Measurements from ENCODE around the gene HMBS. TPM values are rescaled to one million over a fixed set of nuclear protein-coding genes. Genes with fewer than 3 reads are reported as not detected.

HMBS gene
- total RNA-seq, 4 donors from 2014 or later, result 9.5 to 19.9 (median 15.3) TPM

DNA sequence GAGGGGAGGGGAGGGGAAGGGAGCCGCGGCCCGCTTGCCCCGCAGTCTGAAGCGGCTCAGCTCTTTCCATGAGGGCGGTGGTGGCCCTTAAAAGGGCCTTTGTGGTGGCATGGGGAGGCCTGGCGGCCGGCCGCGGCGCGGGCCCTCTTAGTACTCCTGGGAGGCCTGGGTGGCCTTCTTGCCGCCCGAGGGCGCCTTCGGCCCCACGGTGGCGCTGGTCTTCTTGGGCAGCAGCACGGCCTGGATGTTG, 10.1 kb downstream of the HMBS start:
- intact Hi-C loops (cut with DNase I; ENCODE audit: low total_unique reads), result loop anchor here (10.0 kb wide), 1 partner anchor 240 kb away; the partner anchor contains the start of gene RNF26
- no peak for TF ChIP-seq POLR2A (IDR thresholded peaks at IDR 0.05)
- TF ChIP-seq, protein P1, sequence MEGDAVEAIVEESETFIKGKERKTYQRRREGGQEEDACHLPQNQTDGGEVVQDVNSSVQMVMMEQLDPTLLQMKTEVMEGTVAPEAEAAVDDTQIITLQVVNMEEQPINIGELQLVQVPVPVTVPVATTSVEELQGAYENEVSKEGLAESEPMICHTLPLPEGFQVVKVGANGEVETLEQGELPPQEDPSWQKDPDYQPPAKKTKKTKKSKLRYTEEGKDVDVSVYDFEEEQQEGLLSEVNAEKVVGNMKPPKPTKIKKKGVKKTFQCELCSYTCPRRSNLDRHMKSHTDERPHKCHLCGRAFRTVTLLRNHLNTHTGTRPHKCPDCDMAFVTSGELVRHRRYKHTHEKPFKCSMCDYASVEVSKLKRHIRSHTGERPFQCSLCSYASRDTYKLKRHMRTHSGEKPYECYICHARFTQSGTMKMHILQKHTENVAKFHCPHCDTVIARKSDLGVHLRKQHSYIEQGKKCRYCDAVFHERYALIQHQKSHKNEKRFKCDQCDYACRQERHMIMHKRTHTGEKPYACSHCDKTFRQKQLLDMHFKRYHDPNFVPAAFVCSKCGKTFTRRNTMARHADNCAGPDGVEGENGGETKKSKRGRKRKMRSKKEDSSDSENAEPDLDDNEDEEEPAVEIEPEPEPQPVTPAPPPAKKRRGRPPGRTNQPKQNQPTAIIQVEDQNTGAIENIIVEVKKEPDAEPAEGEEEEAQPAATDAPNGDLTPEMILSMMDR (IDR thresholded peaks at IDR 0.05), result peak; percentile 62 to 78 (median 75)
- Histone ChIP-seq H3K9me3 (no peaks in the 10 kb centered on the region), H3K27ac (peak overlapping the region; percentile 97), H3K27me3 (no peaks in the 10 kb centered on the region), H3K36me3 (no peaks in the 10 kb centered on the region), H3K4me1 (peaks cover 0 to 4% of the 10 kb centered on the region in 2 donors), H3K4me3 (peak overlapping the region; percentile 66 to 77)
- peak; percentile 82 to 83 for DNase-seq

DNA sequence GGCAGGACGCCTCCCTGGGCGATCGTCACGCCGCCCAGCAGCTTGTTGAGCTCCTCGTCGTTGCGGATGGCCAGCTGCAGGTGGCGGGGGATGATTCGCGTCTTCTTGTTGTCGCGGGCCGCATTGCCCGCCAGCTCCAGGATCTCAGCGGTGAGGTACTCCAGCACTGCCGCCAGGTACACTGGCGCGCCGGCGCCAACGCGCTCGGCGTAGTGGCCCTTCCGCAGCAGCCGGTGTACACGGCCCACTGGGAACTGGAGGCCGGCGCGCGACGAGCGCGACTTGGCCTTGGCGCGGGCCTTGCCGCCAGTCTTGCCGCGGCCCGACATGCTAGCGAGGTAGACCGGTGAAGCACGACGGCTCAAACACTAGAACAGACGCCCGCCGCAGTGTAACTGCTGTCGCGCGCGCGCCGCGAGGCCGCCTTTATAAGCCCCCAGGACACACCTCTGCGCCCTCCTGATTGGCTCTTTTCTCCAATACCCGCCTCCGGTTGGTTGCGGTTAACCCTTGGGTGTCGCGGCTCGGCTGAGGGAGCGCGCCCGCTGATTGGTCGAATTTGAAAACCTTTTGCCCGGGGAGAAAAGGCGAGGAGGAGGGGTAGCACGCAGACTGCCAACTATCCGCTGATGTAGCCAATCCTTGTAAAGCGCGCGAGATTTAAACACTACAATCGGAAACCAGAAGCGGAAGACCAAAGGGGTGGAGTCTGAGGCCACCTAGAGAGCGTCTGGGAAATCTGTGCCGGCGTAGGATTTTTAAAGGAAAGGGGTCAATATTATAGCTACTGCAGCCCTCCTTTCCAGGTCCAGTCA, 10.6 kb downstream of the HMBS start:
- intact Hi-C loops (cut with DNase I; ENCODE audit: low total_unique reads), result loop anchor here (10.0 kb wide), 1 partner anchor 240 kb away; the partner anchor contains the start of gene RNF26
- no peaks in the 10 kb centered on the region for H3K27me3 ChIP-seq

DNA sequence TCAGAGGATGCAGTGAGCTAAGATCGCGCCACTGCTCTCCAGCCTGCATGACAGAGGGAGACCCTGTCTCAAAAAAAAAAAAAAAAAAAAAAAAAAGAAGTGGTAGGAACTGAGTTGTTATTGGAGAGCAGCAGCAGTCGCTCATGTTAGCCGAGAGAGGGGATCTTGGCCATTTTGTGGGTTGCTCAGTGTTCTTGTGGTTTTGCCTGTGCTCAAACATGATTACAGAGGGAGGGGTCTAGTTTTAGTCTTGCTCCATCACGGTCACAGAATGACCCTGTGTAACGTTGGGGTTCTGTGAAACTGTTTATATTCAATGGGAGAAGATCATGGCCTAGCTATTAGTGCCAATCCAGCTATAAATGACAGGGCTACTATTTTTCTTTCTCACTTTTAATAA, 15.0 kb downstream of the HMBS start:
- Histone ChIP-seq H3K36me3 (no peaks in the 10 kb centered on the region), H3K4me1 (peaks cover 0 to 12% of the 10 kb centered on the region in 2 donors), H3K27ac (no peak overlapping the region), H3K4me3 (no peak overlapping the region), H3K27me3 (no peaks in the 10 kb centered on the region), H3K9me3 (no peaks in the 10 kb centered on the region)
- intact Hi-C loops (cut with DNase I; ENCODE audit: low total_unique reads), result loop anchor here (10.0 kb wide), 1 partner anchor 235 kb away; the partner anchor contains the start of gene RNF26
- no peak for TF ChIP-seq POLR2A (IDR thresholded peaks at IDR 0.05)
- TF ChIP-seq, protein P1 (IDR thresholded peaks at IDR 0.05), result no peak
- no peak for DNase-seq

More for the DNA sequence above, 10.6 kb downstream of the HMBS start:
- H3K36me3 ChIP-seq, result no peaks in the 10 kb centered on the region
- H3K4me1 ChIP-seq, result peaks cover 0 to 6% of the 10 kb centered on the region in 2 donors
- peak overlapping the region; percentile 97 for H3K27ac ChIP-seq
- H3K9me3 ChIP-seq, result no peaks in the 10 kb centered on the region
- peak; percentile 95 to 99 for TF ChIP-seq POLR2A (IDR thresholded peaks at IDR 0.05)
- TF ChIP-seq, protein P1 (IDR thresholded peaks at IDR 0.05), result no peak
- peak; percentile 99 to 100 for DNase-seq
- peak overlapping the region; percentile 66 to 77 for H3K4me3 ChIP-seq

DNA sequence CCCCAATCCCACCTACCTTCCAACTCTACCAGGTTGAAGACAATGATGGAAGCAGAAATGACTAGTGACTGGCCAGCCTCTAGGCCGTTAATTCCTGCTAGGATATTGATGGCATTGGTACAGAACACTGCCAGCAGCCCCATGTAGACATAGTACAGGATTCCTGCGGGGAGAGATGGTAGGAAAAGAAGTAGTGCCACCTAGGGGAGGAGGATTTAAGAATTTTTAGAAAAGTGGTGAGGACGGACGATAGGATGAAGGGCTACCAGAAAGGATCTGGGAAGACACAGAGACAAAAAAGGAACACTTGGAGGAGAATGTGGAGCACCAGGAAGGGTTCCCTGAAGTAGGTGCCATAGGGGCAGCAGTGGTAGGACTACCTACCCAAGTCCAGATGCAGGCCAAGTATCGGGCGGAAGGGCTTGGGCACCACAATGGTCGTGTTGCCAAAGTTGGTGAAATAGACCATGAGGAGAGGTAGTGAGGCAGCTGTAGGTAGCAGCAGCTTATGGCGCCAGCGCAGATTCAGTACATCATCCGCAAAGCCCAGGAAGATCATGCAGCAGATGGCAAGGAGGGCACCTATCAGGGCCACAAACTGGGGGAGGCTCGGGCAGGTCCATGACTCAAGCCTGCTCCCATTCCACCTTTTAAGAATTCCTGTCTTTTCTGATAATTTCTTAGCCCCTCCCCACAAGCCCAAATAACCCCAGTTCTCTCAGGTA, 15.7 kb downstream of the HMBS start:
- H3K27ac ChIP-seq, result no peak overlapping the region
- no peak for DNase-seq
- no peak for TF ChIP-seq POLR2A (IDR thresholded peaks at IDR 0.05)
- TF ChIP-seq, protein P1 (IDR thresholded peaks at IDR 0.05), result no peak
- H3K9me3 ChIP-seq, result no peaks in the 10 kb centered on the region
- H3K36me3 ChIP-seq, result no peaks in the 10 kb centered on the region
- H3K27me3 ChIP-seq, result no peaks in the 10 kb centered on the region
- intact Hi-C loops (cut with DNase I; ENCODE audit: low total_unique reads), result no loop called here
- H3K4me1 ChIP-seq, result peaks cover 0 to 12% of the 10 kb centered on the region in 2 donors
- peak overlapping the region; percentile 63 to 86 for H3K4me3 ChIP-seq

Measured in uterus (tissue), 4 donors.